GM06990 (cell line): ENCODE measurements around the gene ZSCAN4.

Source experiments
- DNase-seq: peaks from one replicate; pipeline ENCODE4 v3.0.0-alpha.2; 2011; ENCODE audit not compliant: insufficient read length; ENCODE audit errors: extremely low read depth
- H3K27me3 ChIP-seq: replicated peaks from 2 replicates; pipeline ENCODE4 v1.6.0; 2011; ENCODE audit warnings: low read length; ENCODE audit not compliant: control insufficient read depth, insufficient read depth
- H3K36me3 ChIP-seq: 2 replicates; pipeline ENCODE4 v1.5.1; 2011; ENCODE audit warnings: low read length; ENCODE audit not compliant: control insufficient read depth, insufficient read depth
- H3K4me3 ChIP-seq: replicated peaks from 2 replicates; pipeline ENCODE4 v1.5.1; 2011; ENCODE audit warnings: low read depth, mild to moderate bottlenecking, control low read depth, low read length
- TF ChIP-seq, protein P1 (sequence below): IDR thresholded peaks from 2 replicates; pipeline ENCODE4 v1.5.1; 2011; ENCODE audit warnings: low read length, control low read depth, mild to moderate bottlenecking, inconsistent platforms; ENCODE audit not compliant: insufficient read depth, poor library complexity, severe bottlenecking

ZSCAN4 gene

DNA sequence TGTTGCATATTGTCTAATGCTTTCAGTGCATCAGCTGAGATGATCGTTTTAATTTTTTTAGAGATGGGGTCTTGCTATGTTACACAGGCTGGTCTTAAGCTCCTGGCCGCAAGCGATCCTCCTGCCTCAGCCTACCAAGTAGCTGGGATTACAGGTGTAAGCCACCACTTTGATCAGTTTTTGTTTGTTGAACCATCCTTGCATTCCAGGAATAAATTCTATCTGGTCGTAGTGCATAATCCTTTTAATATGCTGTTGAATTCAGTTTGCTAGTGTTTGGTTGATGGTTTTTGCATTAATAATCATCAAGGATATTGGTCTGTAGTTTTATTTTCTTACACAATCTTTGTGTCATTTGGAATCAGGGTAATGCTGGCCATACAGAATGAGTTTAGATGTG is 31.4 kb upstream of the ZSCAN4 start:
- TF ChIP-seq, protein P1, sequence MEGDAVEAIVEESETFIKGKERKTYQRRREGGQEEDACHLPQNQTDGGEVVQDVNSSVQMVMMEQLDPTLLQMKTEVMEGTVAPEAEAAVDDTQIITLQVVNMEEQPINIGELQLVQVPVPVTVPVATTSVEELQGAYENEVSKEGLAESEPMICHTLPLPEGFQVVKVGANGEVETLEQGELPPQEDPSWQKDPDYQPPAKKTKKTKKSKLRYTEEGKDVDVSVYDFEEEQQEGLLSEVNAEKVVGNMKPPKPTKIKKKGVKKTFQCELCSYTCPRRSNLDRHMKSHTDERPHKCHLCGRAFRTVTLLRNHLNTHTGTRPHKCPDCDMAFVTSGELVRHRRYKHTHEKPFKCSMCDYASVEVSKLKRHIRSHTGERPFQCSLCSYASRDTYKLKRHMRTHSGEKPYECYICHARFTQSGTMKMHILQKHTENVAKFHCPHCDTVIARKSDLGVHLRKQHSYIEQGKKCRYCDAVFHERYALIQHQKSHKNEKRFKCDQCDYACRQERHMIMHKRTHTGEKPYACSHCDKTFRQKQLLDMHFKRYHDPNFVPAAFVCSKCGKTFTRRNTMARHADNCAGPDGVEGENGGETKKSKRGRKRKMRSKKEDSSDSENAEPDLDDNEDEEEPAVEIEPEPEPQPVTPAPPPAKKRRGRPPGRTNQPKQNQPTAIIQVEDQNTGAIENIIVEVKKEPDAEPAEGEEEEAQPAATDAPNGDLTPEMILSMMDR: no peak
- DNase-seq: no peak
- no peak overlapping the region for H3K4me3 ChIP-seq
- peaks cover 24% of the 10 kb centered on the region for H3K36me3 ChIP-seq
- H3K27me3 ChIP-seq: no peaks in the 10 kb centered on the region

DNA sequence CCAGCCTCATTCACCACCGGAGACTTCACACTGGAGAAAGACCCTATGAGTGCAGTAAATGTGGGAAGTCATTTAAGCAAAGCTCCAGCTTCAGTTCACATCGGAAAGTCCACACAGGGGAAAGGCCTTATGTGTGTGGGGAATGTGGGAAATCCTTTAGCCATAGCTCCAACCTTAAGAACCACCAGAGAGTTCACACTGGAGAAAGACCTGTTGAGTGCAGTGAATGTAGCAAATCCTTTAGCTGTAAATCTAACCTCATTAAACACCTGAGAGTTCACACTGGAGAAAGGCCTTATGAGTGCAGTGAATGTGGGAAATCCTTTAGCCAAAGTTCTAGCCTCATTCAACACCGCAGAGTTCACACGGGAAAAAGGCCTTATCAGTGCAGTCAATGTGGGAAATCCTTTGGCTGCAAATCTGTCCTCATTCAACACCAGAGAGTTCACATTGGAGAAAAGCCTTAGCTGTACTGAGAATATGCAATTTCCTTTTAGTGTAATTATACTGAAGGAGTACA is 27.0 kb upstream of the ZSCAN4 start:
- TF ChIP-seq, protein P1: no peak
- DNase-seq: no peak
- Histone ChIP-seq H3K27me3 (no peaks in the 10 kb centered on the region), H3K36me3 (peaks cover 22% of the 10 kb centered on the region), H3K4me3 (no peak overlapping the region)

DNA sequence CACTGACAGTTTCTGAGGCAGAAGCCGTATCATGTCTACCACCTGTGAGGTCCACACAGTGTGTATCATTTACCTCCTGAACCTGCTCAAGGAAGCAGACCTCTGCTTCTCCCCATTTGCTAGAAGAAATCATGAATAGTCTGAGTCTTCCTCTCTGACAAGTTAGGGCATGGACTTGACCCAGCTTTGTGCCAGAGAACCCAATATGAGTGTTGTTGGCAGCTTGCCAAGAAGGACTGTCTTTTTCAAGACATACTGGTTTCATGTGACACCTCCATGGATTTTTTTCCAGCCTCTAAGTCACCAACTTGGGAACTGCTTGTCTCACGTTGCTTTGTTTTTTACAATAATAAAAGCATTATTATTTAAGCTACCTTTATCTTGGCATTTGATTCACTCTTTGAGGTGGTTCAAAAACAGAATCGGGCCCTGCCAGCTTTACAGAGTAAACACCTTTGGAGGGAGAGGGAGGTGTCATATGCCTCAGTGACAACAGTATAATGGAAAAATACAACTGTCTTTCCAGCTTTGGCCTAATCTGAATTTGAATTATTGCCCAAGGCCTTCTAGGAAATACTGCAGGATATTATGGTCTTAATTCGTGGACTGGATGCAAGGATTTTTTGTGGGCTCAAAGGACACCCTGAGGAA is 26.2 kb upstream of the ZSCAN4 start:
- Histone ChIP-seq H3K36me3 (peaks cover 22% of the 10 kb centered on the region), H3K27me3 (no peaks in the 10 kb centered on the region), H3K4me3 (no peak overlapping the region)
- DNase-seq: no peak
- TF ChIP-seq, protein P1: no peak

DNA sequence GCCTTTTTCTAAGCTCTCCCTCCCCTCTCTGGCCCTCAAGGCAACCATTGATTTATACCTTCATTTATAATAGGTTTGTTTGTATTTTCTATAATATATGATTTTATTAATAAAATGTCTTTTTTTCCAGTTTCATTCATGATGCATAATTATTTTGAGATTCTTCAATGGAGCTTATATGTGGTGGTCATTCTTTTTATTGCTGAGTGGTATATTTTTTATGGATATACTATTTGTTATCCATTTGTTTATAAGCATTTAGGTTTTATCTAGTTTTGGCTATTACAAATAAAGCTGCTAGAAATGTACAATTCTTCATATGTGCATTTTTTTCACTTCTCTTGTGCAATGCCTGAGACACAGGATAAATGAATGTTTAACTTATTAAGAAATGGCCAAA is 25.0 kb upstream of the ZSCAN4 start:
- Histone ChIP-seq H3K27me3 (no peaks in the 10 kb centered on the region), H3K36me3 (peaks cover 22% of the 10 kb centered on the region), H3K4me3 (no peak overlapping the region)
- TF ChIP-seq, protein P1: no peak
- no peak for DNase-seq

DNA sequence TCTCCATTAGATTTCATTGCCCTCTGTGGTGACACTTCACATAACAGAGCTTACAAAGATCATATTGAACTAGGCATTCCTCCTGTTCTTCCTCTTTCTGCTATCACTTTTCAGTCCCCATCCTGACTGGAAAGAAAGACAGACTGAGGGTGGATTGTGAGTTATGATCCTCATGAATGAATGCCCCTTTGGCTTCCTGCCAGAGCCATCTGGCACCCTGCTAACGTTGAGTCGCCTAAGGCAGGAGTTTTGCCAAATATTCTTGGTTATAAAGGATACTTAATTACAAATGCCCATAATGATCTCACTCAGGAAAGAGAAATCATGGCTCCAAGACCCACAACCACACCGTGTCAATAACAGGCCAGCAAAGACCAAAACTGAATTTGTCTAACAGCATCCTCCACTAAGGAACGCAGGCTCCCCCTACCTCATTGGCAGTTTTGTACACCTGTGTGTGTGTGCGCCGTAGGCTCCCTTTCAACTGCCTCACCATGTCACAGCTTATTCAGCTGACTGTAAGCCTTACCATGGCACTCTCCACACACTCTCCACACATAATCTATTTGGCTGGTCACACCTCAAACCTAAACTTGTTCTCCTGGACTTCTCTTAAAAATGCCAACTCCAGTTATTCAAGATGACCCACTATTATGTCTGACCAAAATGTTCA is 20.3 kb upstream of the ZSCAN4 start:
- DNase-seq: no peak
- TF ChIP-seq, protein P1: no peak
- no peaks in the 10 kb centered on the region for H3K36me3 ChIP-seq
- no peak overlapping the region for H3K4me3 ChIP-seq
- no peaks in the 10 kb centered on the region for H3K27me3 ChIP-seq
